Activated CD8-positive, alpha-beta T cell treated with anti-CD3 and anti-CD28 coated beads for 36 hours (primary cell): ENCODE measurements around the gene KIAA1328. TPM values are rescaled to one million over a fixed set of nuclear protein-coding genes. Genes with fewer than 3 reads are reported as not detected.
A peak's percentile ranks its signal among the peaks of the same experiment; 100 is the strongest.

Experiments used
- ATAC-seq: fragments of 200-7000 bp; cut with Tn5 transposase; one replicate; pipeline ENCODE4 v1.10.0; 2021; ENCODE audit warnings: mild to moderate bottlenecking, moderate library complexity
- CTCF ChIA-PET: fragments of 350-600 bp; sonication (Branson Sonifier 250); formaldehyde crosslinking; loops from one replicate; lab custom pipeline; 2021; ENCODE audit warnings: antibody characterized with exemption; lab: Charles Lee
- POLR2A ChIA-PET: fragments of 350-600 bp; sonication (Branson Sonifier 250); formaldehyde crosslinking; loops from one replicate; lab custom pipeline; 2021; ENCODE audit warnings: antibody characterized with exemption; lab: Charles Lee
- DNase-seq: peaks from one replicate; pipeline ENCODE4 v3.0.0-alpha.2; 2020
- H3K27ac Mint-ChIP-seq: one replicate; pipeline ENCODE4 v1.8.0; 2021; ENCODE audit warnings: mild to moderate bottlenecking, mixed read lengths
- H3K27me3 Mint-ChIP-seq: one replicate; pipeline ENCODE4 v1.8.0; 2021; ENCODE audit warnings: mixed read lengths
- H3K36me3 Mint-ChIP-seq: one replicate; pipeline ENCODE4 v1.8.0; 2021; ENCODE audit warnings: low read depth, mixed read lengths
- H3K4me1 Mint-ChIP-seq: one replicate; pipeline ENCODE4 v1.8.0; 2021; ENCODE audit warnings: low read depth, mixed read lengths
- H3K4me3 Mint-ChIP-seq: one replicate; pipeline ENCODE4 v1.8.0; 2021; ENCODE audit warnings: mild to moderate bottlenecking, moderate library complexity, mixed read lengths
- H3K9me3 Mint-ChIP-seq: one replicate; pipeline ENCODE4 v1.8.0; 2021; ENCODE audit warnings: mixed read lengths
- CTCF ChIP-seq: fragments of 200-600 bp; IDR thresholded peaks from one replicate; pipeline ENCODE4 v1.8.0; 2022; ENCODE audit warnings: antibody characterized with exemption, mild to moderate bottlenecking
- intact Hi-C: fragments of 100-400 bp; cut with micrococcal nuclease; formaldehyde crosslinking; loops from one replicate; pipeline ENCODE4 v1.10.0; 2022
- total RNA-seq, 2 experiments: library from RNA; stranded (reverse); gene quantifications; one replicate each; pipeline ENCODE4 v1.2.3, GENCODE V29; 2021

KIAA1328 gene
- total RNA-seq, 2 experiments from 2014 or later, result 5.9 to 6.1 TPM

DNA sequence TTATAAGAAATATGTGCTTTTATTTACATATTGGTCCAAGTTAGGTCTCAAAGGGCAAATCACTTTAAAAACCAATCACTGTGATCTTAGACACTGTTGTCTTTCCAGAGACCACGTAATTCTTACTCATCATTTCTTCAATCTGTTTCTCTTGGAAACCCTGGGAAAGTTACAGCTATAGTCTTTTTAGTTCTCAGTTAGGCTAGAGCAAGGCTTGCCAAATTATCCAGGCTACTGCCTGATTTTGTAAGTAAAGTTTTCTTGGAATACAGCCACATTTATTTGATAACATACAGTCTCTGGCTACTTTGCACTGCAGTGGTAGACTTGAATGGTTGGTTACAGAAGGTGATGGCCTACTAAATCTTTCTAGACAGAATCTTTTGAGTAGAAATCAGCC, 106.0 kb downstream of the KIAA1328 start:
- no peaks in the 10 kb centered on the region for H3K27me3 Mint-ChIP-seq
- CTCF ChIA-PET, result no interaction called here
- no peak for DNase-seq
- H3K27ac Mint-ChIP-seq, result no peak overlapping the region
- ATAC-seq, result no peak
- H3K9me3 Mint-ChIP-seq, result peaks cover 24% of the 10 kb centered on the region
- intact Hi-C loops, result no loop called here
- H3K4me3 Mint-ChIP-seq, result no peak overlapping the region
- no peak for TF ChIP-seq CTCF
- H3K4me1 Mint-ChIP-seq, result no peaks in the 10 kb centered on the region
- POLR2A ChIA-PET, result no interaction called here
- H3K36me3 Mint-ChIP-seq, result peaks cover 37% of the 10 kb centered on the region

DNA sequence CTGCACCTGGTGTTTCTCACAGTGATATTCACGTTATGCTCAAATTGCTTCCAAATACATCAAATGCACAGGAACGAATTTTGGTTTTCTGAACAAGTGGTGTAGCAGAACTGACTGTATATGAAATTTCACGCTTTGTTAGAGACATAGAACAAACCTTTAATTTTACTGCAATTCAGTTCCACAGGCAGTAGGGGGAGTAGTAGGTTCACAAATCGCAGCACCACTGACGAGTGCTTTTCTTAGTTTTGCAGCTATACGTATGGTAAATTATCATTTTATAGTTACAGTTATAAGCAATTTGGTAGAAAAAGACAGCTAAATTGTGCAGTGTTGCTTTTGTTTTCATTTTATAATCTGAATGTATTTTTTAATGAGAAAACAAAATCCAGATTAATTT, 113.3 kb downstream of the KIAA1328 start:
- POLR2A ChIA-PET, result no interaction called here
- peaks cover 17% of the 10 kb centered on the region for H3K36me3 Mint-ChIP-seq
- DNase-seq, result no peak
- no peaks in the 10 kb centered on the region for H3K4me1 Mint-ChIP-seq
- intact Hi-C loops, result loop anchor here (10.0 kb wide), 1 partner anchor 533 kb away; no protein-coding TSS in a partner anchor
- CTCF ChIA-PET, result interaction anchor here (0.7 to 1.8 kb wide), 14 partner anchors 9 to 596 kb away, joined by 3 to 9 read pairs (median 4); no protein-coding TSS in a partner anchor
- H3K27me3 Mint-ChIP-seq, result no peaks in the 10 kb centered on the region
- H3K4me3 Mint-ChIP-seq, result no peak overlapping the region
- H3K9me3 Mint-ChIP-seq, result peaks cover 14% of the 10 kb centered on the region
- peak; percentile 89 for TF ChIP-seq CTCF
- no peak overlapping the region for H3K27ac Mint-ChIP-seq
- ATAC-seq, result peak; percentile 53

GRCh38 chr18:36947820-36948348, 119.0 kb downstream of the KIAA1328 start:
- DNase-seq (no peak), ATAC-seq (no peak)
- no peak for TF ChIP-seq CTCF
- intact Hi-C loops, result loop anchor here (10.0 kb wide), 1 partner anchor 527 kb away; no protein-coding TSS in a partner anchor
- Mint-ChIP-seq H3K4me3 (no peak overlapping the region), H3K4me1 (no peaks in the 10 kb centered on the region), H3K36me3 (peaks cover 7% of the 10 kb centered on the region), H3K27ac (no peak overlapping the region), H3K27me3 (no peaks in the 10 kb centered on the region), H3K9me3 (no peaks in the 10 kb centered on the region)
- ChIA-PET CTCF (no interaction called here), POLR2A (no interaction called here)

DNA sequence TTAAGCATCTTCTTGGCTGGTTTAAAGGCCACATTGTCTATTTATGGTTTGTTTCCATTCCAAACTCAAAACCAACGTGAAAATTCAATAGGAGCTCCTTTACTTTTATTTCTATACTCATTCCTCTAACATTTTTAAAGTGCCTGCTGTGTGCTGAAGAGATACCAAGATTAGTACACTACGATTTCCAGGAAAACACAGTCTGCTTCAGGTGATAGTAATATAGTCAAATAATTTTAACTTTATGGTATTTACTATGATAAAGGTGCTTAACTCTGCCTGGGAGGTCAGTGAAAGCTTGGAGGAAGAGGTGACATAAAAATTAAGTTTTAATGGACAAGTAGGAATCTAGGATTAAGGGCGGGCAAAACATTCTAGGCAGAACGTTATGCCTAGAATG, 121.4 kb downstream of the KIAA1328 start:
- no peak for ATAC-seq
- ChIA-PET POLR2A (no interaction called here), CTCF (interaction anchor here (1.2 kb wide), 1 partner anchor 9 kb away, joined by 3 read pairs; no protein-coding TSS in a partner anchor)
- peaks cover 7% of the 10 kb centered on the region for H3K36me3 Mint-ChIP-seq
- no peak for TF ChIP-seq CTCF
- no peak for DNase-seq
- no peaks in the 10 kb centered on the region for H3K27me3 Mint-ChIP-seq
- intact Hi-C loops, result no loop called here
- no peak overlapping the region for H3K4me3 Mint-ChIP-seq
- H3K27ac Mint-ChIP-seq, result no peak overlapping the region
- no peaks in the 10 kb centered on the region for H3K9me3 Mint-ChIP-seq
- H3K4me1 Mint-ChIP-seq, result no peaks in the 10 kb centered on the region

DNA sequence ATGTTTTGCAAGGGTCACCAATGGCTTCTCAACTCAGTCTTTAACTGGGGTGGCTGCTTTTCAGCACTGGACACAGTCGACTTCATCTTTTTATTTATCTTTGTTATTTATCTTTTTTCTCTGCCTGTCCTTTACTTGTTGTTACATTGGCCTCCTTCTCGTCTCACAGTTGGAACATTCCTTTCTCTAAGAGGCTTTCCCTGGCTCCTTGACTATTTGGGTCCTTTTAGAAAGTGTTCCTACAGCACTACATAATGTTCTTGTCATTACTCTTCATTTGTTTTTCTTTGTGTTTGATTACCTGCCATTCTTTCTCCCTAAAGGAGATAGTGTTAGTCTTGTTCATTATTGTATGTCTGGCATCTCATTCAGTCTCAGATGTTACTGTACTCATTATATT, 122.0 kb downstream of the KIAA1328 start:
- H3K9me3 Mint-ChIP-seq, result no peaks in the 10 kb centered on the region
- ChIA-PET POLR2A (no interaction called here), CTCF (interaction anchor here (1.2 kb wide), 1 partner anchor 9 kb away, joined by 3 read pairs; no protein-coding TSS in a partner anchor)
- no peak overlapping the region for H3K4me3 Mint-ChIP-seq
- no peaks in the 10 kb centered on the region for H3K27me3 Mint-ChIP-seq
- H3K36me3 Mint-ChIP-seq, result peaks cover 9% of the 10 kb centered on the region
- TF ChIP-seq CTCF, result no peak
- no peak overlapping the region for H3K27ac Mint-ChIP-seq
- DNase-seq (no peak), ATAC-seq (no peak)
- intact Hi-C loops, result no loop called here
- no peaks in the 10 kb centered on the region for H3K4me1 Mint-ChIP-seq
